A673 (cell line): ENCODE data around the gene FHIT. TPM values are rescaled to one million over a fixed set of nuclear protein-coding genes. Genes with fewer than 3 reads are reported as not detected.

Experiments
- BruUV-seq: library from RNA; stranded (reverse); fragments of 400-500 nt; replicated peaks from 2 replicates; lab custom pipeline; 2021; lab: Mats Ljungman, UMichigan
- CTCF ChIA-PET: fragments of 300-600 bp; sonication (Branson Sonifier 250); formaldehyde crosslinking; loops from one replicate; lab custom pipeline; 2022; ENCODE audit warnings: antibody characterized with exemption; lab: Charles Lee
- POLR2A ChIA-PET: fragments of 300-600 bp; sonication (Branson Sonifier 250); formaldehyde crosslinking; loops from one replicate; lab custom pipeline; 2022; ENCODE audit warnings: antibody characterized with exemption; ENCODE audit not compliant: low non-redundant PET; lab: Charles Lee
- DNase-seq: peaks from one replicate; pipeline ENCODE4 v3.0.0-alpha.2; 2015; ENCODE audit warnings: low spot score
- H3K27ac ChIP-seq: fragments of 200-600 bp; sonication (generic); 2 replicates; pipeline ENCODE4 v1.5.1; 2016; ENCODE audit warnings: mixed run types, low read depth, mild to moderate bottlenecking, mixed read lengths, antibody characterized with exemption, low read length; ENCODE audit not compliant: poor library complexity, severe bottlenecking
- H3K27me3 ChIP-seq: fragments of 200-600 bp; sonication (generic); replicated peaks from 2 replicates; pipeline ENCODE4 v1.6.1; 2017; ENCODE audit warnings: mixed run types, low read depth, mild to moderate bottlenecking, mixed read lengths, antibody characterized with exemption, low read length; ENCODE audit not compliant: insufficient read depth, poor library complexity
- H3K36me3 ChIP-seq: fragments of 200-600 bp; sonication (generic); 2 replicates; pipeline ENCODE4 v1.6.1; 2016; ENCODE audit warnings: mixed run types, mild to moderate bottlenecking, mixed read lengths, antibody characterized with exemption, low read length; ENCODE audit not compliant: insufficient read depth, poor library complexity, severe bottlenecking
- H3K4me1 ChIP-seq: fragments of 200-600 bp; sonication (generic); 2 replicates; pipeline ENCODE4 v1.6.1; 2017; ENCODE audit warnings: mixed run types, mild to moderate bottlenecking, mixed read lengths, antibody characterized with exemption, low read length; ENCODE audit not compliant: insufficient read depth, poor library complexity, severe bottlenecking
- H3K4me3 ChIP-seq: fragments of 200-600 bp; sonication (generic); 2 replicates; pipeline ENCODE4 v1.5.1; 2016; ENCODE audit warnings: low read depth, mixed run types, mild to moderate bottlenecking, mixed read lengths, low read length; ENCODE audit not compliant: poor library complexity, severe bottlenecking
- H3K9me3 ChIP-seq: fragments of 200-600 bp; sonication (generic); 2 replicates; pipeline ENCODE4 v1.6.1; 2016; ENCODE audit warnings: mixed run types, low read depth, mild to moderate bottlenecking, mixed read lengths, antibody characterized with exemption, low read length; ENCODE audit not compliant: poor library complexity, severe bottlenecking
- CTCF ChIP-seq: fragments of 300-800, 200-600 bp; sonication (generic); conservative IDR thresholded peaks from 2 replicates; pipeline ENCODE4 v1.5.1; 2017; ENCODE audit warnings: low read depth, mild to moderate bottlenecking, antibody characterized with exemption, low read length, moderate library complexity, mixed read lengths
- EZH2 ChIP-seq: fragments of 200-600 bp; sonication (generic); IDR thresholded peaks from 2 replicates; pipeline ENCODE4 v1.6.1; 2017; ENCODE audit warnings: borderline replicate concordance, low read depth, mild to moderate bottlenecking, mixed read lengths, antibody characterized with exemption, low read length; ENCODE audit not compliant: poor library complexity, severe bottlenecking
- intact Hi-C: fragments of 100-400 bp; cut with micrococcal nuclease; formaldehyde crosslinking; loops from one replicate; pipeline ENCODE4 v1.10.0; 2022; ENCODE audit not compliant: unreplicated experiment
- total RNA-seq: library from RNA; stranded (reverse); gene quantifications from 2 replicates; pipeline ENCODE4 v1.2.3, GENCODE V29; 2021

The FHIT gene
- total RNA-seq, 1 experiment from 2014 or later = not detected

GRCh38 chr3:60177726-60178125 is 1073.5 kb downstream of the FHIT start:
- Histone ChIP-seq H3K9me3 (no peaks in the 10 kb centered on the region), H3K27ac (no peak overlapping the region), H3K36me3 (no peaks in the 10 kb centered on the region), H3K27me3 (no peaks in the 10 kb centered on the region), H3K4me3 (no peak overlapping the region), H3K4me1 (no peaks in the 10 kb centered on the region)
- intact Hi-C loops = no loop called here
- CTCF ChIA-PET = no interaction called here
- TF ChIP-seq CTCF (no peak), EZH2 (no peak)
- POLR2A ChIA-PET = no interaction called here
- DNase-seq = no peak
- no TSS peak for BruUV-seq

- Histone ChIP-seq H3K27me3 (no peaks in the 10 kb centered on the region), H3K36me3 (no peaks in the 10 kb centered on the region), H3K9me3 (no peaks in the 10 kb centered on the region), H3K4me3 (no peak overlapping the region), H3K27ac (no peak overlapping the region), H3K4me1 (no peaks in the 10 kb centered on the region)
- DNase-seq = no peak
- ChIA-PET POLR2A (no interaction called here), CTCF (no interaction called here)
- intact Hi-C loops = no loop called here
- BruUV-seq = no TSS peak
- TF ChIP-seq CTCF (no peak), EZH2 (no peak)
These were observed 1074.6 kb downstream of the FHIT start for GRCh38 chr3:60176614-60177013.

GRCh38 chr3:60175680-60176079 is 1075.6 kb downstream of the FHIT start:
- ChIA-PET POLR2A (no interaction called here), CTCF (no interaction called here)
- intact Hi-C loops = no loop called here
- Histone ChIP-seq H3K4me3 (no peak overlapping the region), H3K4me1 (no peaks in the 10 kb centered on the region), H3K36me3 (no peaks in the 10 kb centered on the region), H3K27me3 (no peaks in the 10 kb centered on the region), H3K27ac (no peak overlapping the region), H3K9me3 (no peaks in the 10 kb centered on the region)
- TF ChIP-seq EZH2 = no peak
- no peak for TF ChIP-seq CTCF
- no TSS peak for BruUV-seq
- no peak for DNase-seq
